H1 (cell line): ENCODE results near the gene PRICKLE3. TPM values are rescaled to one million over a fixed set of nuclear protein-coding genes. Genes with fewer than 3 reads are reported as not detected.

Experiments
- CTCF ChIA-PET: fragments of 300-600 bp; sonication (Branson Sonifier 250); formaldehyde crosslinking; loops from one replicate; lab custom pipeline; 2021; ENCODE audit not compliant: partially characterized antibody; lab: Charles Lee
- POLR2A ChIA-PET: fragments of 300-600 bp; sonication (Branson Sonifier 250); formaldehyde crosslinking; loops from one replicate; lab custom pipeline; 2021; ENCODE audit warnings: inconsistent platforms; ENCODE audit not compliant: partially characterized antibody; lab: Charles Lee
- DNase-seq, 2 experiments: peaks; one replicate each; pipeline versions ENCODE4 v3.0.0 to v3.0.0-alpha.2; 2010 to 2022; ENCODE audit warnings: low spot score in 2 of 2, low read depth in 1 of 2, mixed read lengths in 1 of 2
- FAIRE-seq: peaks from 2 replicates; lab custom pipeline; 2011; peaks lifted over from hg19 to GRCh38; lab: Jason Lieb, UNC
- H2AFZ ChIP-seq: 2 replicates; pipeline ENCODE4 v1.8.1; 2012; ENCODE audit warnings: low read length, inconsistent platforms
- H2AK5ac ChIP-seq: 2 replicates; pipeline ENCODE4 v1.6.1; 2013; ENCODE audit warnings: low read depth, low read length
- H2BK120ac ChIP-seq: replicated peaks from 2 replicates; pipeline ENCODE3; 2013; ENCODE audit warnings: low read depth, low read length, inconsistent platforms
- H2BK12ac ChIP-seq: 2 replicates; pipeline ENCODE4 v1.6.1; 2013; ENCODE audit warnings: low read depth, low read length
- H2BK15ac ChIP-seq: 2 replicates; pipeline ENCODE4 v1.6.1; 2013; ENCODE audit warnings: low read length
- H2BK20ac ChIP-seq: 2 replicates; pipeline ENCODE4 v1.6.1; 2013; ENCODE audit warnings: low read length
- H2BK5ac ChIP-seq: 2 replicates; pipeline ENCODE4 v1.6.1; 2013; ENCODE audit warnings: low read depth, low read length
- H3K14ac ChIP-seq: 2 replicates; pipeline ENCODE4 v1.6.1; 2013; ENCODE audit warnings: inconsistent platforms; ENCODE audit not compliant: insufficient read length
- H3K18ac ChIP-seq: 2 replicates; pipeline ENCODE4 v1.6.1; 2013; ENCODE audit warnings: low read length; ENCODE audit errors: extremely low read depth
- H3K23ac ChIP-seq: 2 replicates; pipeline ENCODE4 v1.6.1; 2013; ENCODE audit warnings: inconsistent platforms; ENCODE audit not compliant: insufficient read length
- H3K23me2 ChIP-seq: 2 replicates; pipeline ENCODE4 v1.6.1; 2013; ENCODE audit warnings: low read depth, low read length
- H3K27ac ChIP-seq: 2 replicates; pipeline ENCODE4 v1.6.1; 2011; ENCODE audit warnings: low read depth, low read length, inconsistent platforms
- H3K27me3 ChIP-seq, 4 experiments: replicated peaks in 1 of 4; 1 replicate in 1 of 4; 2 replicates in 3 of 4; pipeline versions ENCODE4 v1.6.1 to v1.8.1; 2011 to 2013; ENCODE audit warnings: low read length in 3 of 4, mild to moderate bottlenecking in 3 of 4, inconsistent platforms in 2 of 4, mixed read lengths in 2 of 4, moderate library complexity in 1 of 4; ENCODE audit not compliant: control insufficient read depth in 3 of 4, insufficient read depth in 3 of 4; ENCODE audit errors: extremely low read depth in 1 of 4
- H3K36me3 ChIP-seq, 4 experiments: 2 replicates each; pipeline versions ENCODE4 v1.6.1 to v1.8.1; 2011 to 2013; ENCODE audit warnings: mild to moderate bottlenecking in 4 of 4, low read length in 3 of 4, moderate library complexity in 2 of 4, control low read depth in 1 of 4, inconsistent platforms in 1 of 4; ENCODE audit not compliant: insufficient read depth in 4 of 4, control insufficient read depth in 2 of 4
- H3K4ac ChIP-seq: replicated peaks from 2 replicates; pipeline ENCODE3; 2013; ENCODE audit warnings: low read length, low read depth, mixed read lengths, inconsistent platforms; ENCODE audit not compliant: insufficient read length
- H3K4me1 ChIP-seq, 4 experiments: replicated peaks in 1 of 4; 1 replicate in 1 of 4; 2 replicates in 3 of 4; pipeline versions ENCODE4 v1.6.1 to v1.8.1; 2011 to 2013; ENCODE audit warnings: low read length in 3 of 4, inconsistent platforms in 2 of 4, mixed read lengths in 1 of 4; ENCODE audit not compliant: insufficient read depth in 4 of 4, control insufficient read depth in 3 of 4
- H3K4me2 ChIP-seq, 2 experiments: 2 replicates each; pipeline versions ENCODE4 v1.6.1 to v1.8.1; 2011 to 2013; ENCODE audit warnings: low read depth in 2 of 2, low read length in 2 of 2, control low read depth in 1 of 2, inconsistent platforms in 1 of 2, mild to moderate bottlenecking in 1 of 2; ENCODE audit not compliant: insufficient read depth in 1 of 2
- H3K4me3 ChIP-seq, 4 experiments: fragments of 200-600, 300-600 bp in 1 of 4; sonication (generic), shearing (Covaris generic), sonication (Bioruptor Twin) in 1 of 4; 2 replicates each; pipeline versions ENCODE4 v1.5.1 to v1.8.1; 2011 to 2016; ENCODE audit warnings: low read length in 4 of 4, low read depth in 3 of 4, control low read depth in 2 of 4, inconsistent platforms in 2 of 4, mild to moderate bottlenecking in 2 of 4, mixed read lengths in 1 of 4, moderate library complexity in 1 of 4; ENCODE audit not compliant: insufficient read depth in 2 of 4; ENCODE audit errors: extremely low read depth in 1 of 4
- H3K56ac ChIP-seq: replicated peaks from 2 replicates; pipeline ENCODE3; 2013; ENCODE audit warnings: low read depth, mild to moderate bottlenecking, mixed read lengths, low read length, inconsistent platforms; ENCODE audit not compliant: insufficient read length
- H3K79me1 ChIP-seq: 2 replicates; pipeline ENCODE4 v1.6.1; 2013; ENCODE audit warnings: low read depth, low read length, control low read depth
- H3K79me2 ChIP-seq, 2 experiments: 2 replicates each; pipeline versions ENCODE4 v1.6.1 to v1.8.1; 2012 to 2013; ENCODE audit warnings: low read length in 2 of 2, mild to moderate bottlenecking in 2 of 2, inconsistent platforms in 1 of 2; ENCODE audit not compliant: insufficient read depth in 2 of 2, control insufficient read depth in 1 of 2
- H3K9ac ChIP-seq, 4 experiments: replicated peaks in 1 of 4; 1 replicate in 1 of 4; 2 replicates in 3 of 4; pipeline versions ENCODE4 v1.6.1 to v1.8.1; 2011 to 2013; ENCODE audit warnings: low read depth in 3 of 4, low read length in 3 of 4, control low read depth in 2 of 4, mild to moderate bottlenecking in 2 of 4, moderate library complexity in 2 of 4, inconsistent platforms in 1 of 4; ENCODE audit errors: extremely low read depth in 1 of 4
- H3K9me3 ChIP-seq, 2 experiments: 2 replicates each; pipeline versions ENCODE4 v1.6.1 to v1.8.1; 2012 to 2013; ENCODE audit warnings: mild to moderate bottlenecking in 2 of 2, moderate library complexity in 2 of 2, control low read depth in 1 of 2, inconsistent platforms in 1 of 2, low read depth in 1 of 2, low read length in 1 of 2, mixed read lengths in 1 of 2; ENCODE audit not compliant: insufficient read depth in 2 of 2
- H4K20me1 ChIP-seq, 2 experiments: replicated peaks in 1 of 2; 2 replicates each; pipeline versions ENCODE3 to v1.8.1; 2011 to 2013; ENCODE audit warnings: inconsistent platforms in 2 of 2, low read length in 2 of 2, mild to moderate bottlenecking in 1 of 2; ENCODE audit not compliant: insufficient read depth in 2 of 2, control insufficient read depth in 1 of 2
- H4K5ac ChIP-seq: 2 replicates; pipeline ENCODE4 v1.6.1; 2013; ENCODE audit warnings: low read length, low read depth, mixed read lengths, inconsistent platforms; ENCODE audit not compliant: insufficient read length
- H4K8ac ChIP-seq: 2 replicates; pipeline ENCODE4 v1.8.0; 2013; ENCODE audit warnings: mild to moderate bottlenecking, moderate library complexity, low read length, inconsistent platforms; ENCODE audit not compliant: insufficient read depth; ENCODE audit errors: extremely low read depth
- H4K91ac ChIP-seq: replicated peaks from 2 replicates; pipeline ENCODE3; 2013; ENCODE audit warnings: low read length, mixed read lengths, inconsistent platforms; ENCODE audit not compliant: insufficient read length
- SIRT6 ChIP-seq: IDR thresholded peaks from one replicate; pipeline ENCODE4 v1.7.1; 2012; ENCODE audit warnings: low read length, inconsistent platforms
- TBP ChIP-seq: IDR thresholded peaks from 2 replicates; pipeline ENCODE4 v1.6.1; 2011; ENCODE audit warnings: low read depth, low read length, improper control_type of control experiment
- WGBS, 2 experiments: shearing (Covaris generic) in 1 of 2; methylation state at CpG; one replicate each; pipeline versions ENCODE4 v1.1.6 to v1.1.7; 2013 to 2015; ENCODE audit warnings: low lambda C conversion rate in 2 of 2, mixed read lengths in 2 of 2, inconsistent platforms in 1 of 2, low coverage in 1 of 2, missing lambda C conversion rate in 1 of 2; ENCODE audit not compliant: insufficient replicate concordance in 2 of 2, insufficient coverage in 1 of 2, insufficient read length in 1 of 2; ENCODE audit errors: extremely low coverage in 1 of 2, missing lambda C conversion rate in 1 of 2; 5-methylcytosine and 5-hydroxymethylcytosine counted together
- polyA plus RNA-seq, 7 experiments: library from polyadenylated mRNA; depleted of rRNA in 3 of 7; stranded (reverse) in 5 of 7; unstranded in 2 of 7; fragments of >200 nt in 5 of 7; fragments of 200-250 nt in 2 of 7; gene quantifications; 1 replicate in 5 of 7; 2 replicates in 1 of 7; 4 replicates in 1 of 7; pipeline versions ENCODE4 v1.2.1 to v1.2.3, GENCODE V29; 2011 to 2013; ENCODE audit warnings: missing spikeins in 2 of 7, mixed read lengths in 2 of 7
- total RNA-seq: library from RNA; stranded (reverse); fragmentation: NEBNext Ultra II Directional; extraction: Animal tissue kit (Norgen Biotek cat#: 25700); gene quantifications from 2 replicates; pipeline ENCODE4 v1.2.1, GENCODE V29; 2021
- TF ChIP-seq, protein P1 (sequence below), 3 experiments: IDR thresholded peaks; 1 replicate in 2 of 3; 2 replicates in 1 of 3; pipeline versions ENCODE4 v1.5.1 to v1.6.1; 2011; ENCODE audit warnings: low read length in 3 of 3, mild to moderate bottlenecking in 3 of 3, inconsistent platforms in 2 of 3, low read depth in 1 of 3, moderate library complexity in 1 of 3; ENCODE audit not compliant: insufficient read depth in 1 of 3; ENCODE audit errors: control extremely low read depth in 1 of 3

PRICKLE3 gene
- total and polyA plus RNA-seq, 2 of the 8 experiments (the other 6 are each of a cell fraction or from before 2014, with no cell fraction given) = 9.1 to 10.6 TPM

DNA sequence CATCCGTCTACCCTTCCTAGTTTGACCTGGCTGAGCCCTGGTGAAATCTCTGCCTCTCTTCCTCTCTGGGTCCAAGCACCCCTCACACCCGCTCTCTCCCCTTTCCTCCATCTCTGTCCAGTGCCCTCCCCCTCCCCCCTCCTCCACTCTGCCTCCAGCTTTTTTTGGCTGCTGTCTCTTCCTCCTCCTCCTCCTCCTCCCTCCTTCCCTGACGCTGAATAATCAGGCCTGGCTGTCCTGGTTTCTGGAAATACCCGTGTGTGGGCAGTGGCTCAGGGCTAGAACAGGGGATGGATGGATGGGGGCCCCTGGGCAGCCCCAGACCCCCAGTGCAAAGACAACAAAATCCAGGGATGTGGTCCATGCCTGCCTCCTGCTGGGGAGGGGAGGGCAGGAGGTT lies 18.5 kb upstream of the PRICKLE3 start:
- Histone ChIP-seq H3K4ac (no peak overlapping the region), H3K56ac (no peak overlapping the region), H3K14ac (no peak overlapping the region), H3K4me2 (no peak overlapping the region), H4K5ac (no peak overlapping the region), H3K9ac (no peak overlapping the region), H2BK12ac (no peak overlapping the region), H3K36me3 (no peaks in the 10 kb centered on the region), H2AFZ (no peak overlapping the region), H3K9me3 (no peaks in the 10 kb centered on the region), H4K91ac (no peak overlapping the region), H3K4me1 (peaks cover 0 to 12% (median 5%) of the 10 kb centered on the region in 4 experiments; a peak in 3 of 7 replicates), H3K18ac (no peak overlapping the region), H3K79me1 (no peaks in the 10 kb centered on the region), H3K23me2 (no peaks in the 10 kb centered on the region), H3K27ac (no peak overlapping the region), H2AK5ac (no peak overlapping the region), H3K27me3 (no peaks in the 10 kb centered on the region), H3K4me3 (no peak overlapping the region), H3K23ac (no peak overlapping the region), H4K8ac (no peak overlapping the region), H2BK15ac (no peak overlapping the region), H2BK120ac (no peak overlapping the region), H3K79me2 (no peaks in the 10 kb centered on the region), H2BK5ac (no peak overlapping the region), H4K20me1 (no peaks in the 10 kb centered on the region), H2BK20ac (no peak overlapping the region)
- POLR2A ChIA-PET = interaction anchor here (1.0 kb wide), 1 partner anchor 12 kb away, joined by 4 read pairs; no protein-coding TSS in a partner anchor
- no peak for FAIRE-seq
- DNase-seq = no peak
- 60% methylated on average over 1 of the region's 4 CpGs; no CpG with 5 or more reads in 1 of the 2 experiments for WGBS, 2 experiments
- CTCF ChIA-PET = interaction anchor here (0.6 to 1.2 kb wide), 3 partner anchors 38 to 264 kb away, joined by 3 read pairs; no protein-coding TSS in a partner anchor
- TF ChIP-seq SIRT6 (no peak), TBP (no peak)
- TF ChIP-seq, protein P1, sequence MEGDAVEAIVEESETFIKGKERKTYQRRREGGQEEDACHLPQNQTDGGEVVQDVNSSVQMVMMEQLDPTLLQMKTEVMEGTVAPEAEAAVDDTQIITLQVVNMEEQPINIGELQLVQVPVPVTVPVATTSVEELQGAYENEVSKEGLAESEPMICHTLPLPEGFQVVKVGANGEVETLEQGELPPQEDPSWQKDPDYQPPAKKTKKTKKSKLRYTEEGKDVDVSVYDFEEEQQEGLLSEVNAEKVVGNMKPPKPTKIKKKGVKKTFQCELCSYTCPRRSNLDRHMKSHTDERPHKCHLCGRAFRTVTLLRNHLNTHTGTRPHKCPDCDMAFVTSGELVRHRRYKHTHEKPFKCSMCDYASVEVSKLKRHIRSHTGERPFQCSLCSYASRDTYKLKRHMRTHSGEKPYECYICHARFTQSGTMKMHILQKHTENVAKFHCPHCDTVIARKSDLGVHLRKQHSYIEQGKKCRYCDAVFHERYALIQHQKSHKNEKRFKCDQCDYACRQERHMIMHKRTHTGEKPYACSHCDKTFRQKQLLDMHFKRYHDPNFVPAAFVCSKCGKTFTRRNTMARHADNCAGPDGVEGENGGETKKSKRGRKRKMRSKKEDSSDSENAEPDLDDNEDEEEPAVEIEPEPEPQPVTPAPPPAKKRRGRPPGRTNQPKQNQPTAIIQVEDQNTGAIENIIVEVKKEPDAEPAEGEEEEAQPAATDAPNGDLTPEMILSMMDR (IDR thresholded peaks at IDR 0.05; ENCODE audit: control extremely low read depth in 1 of 3, insufficient read depth in 1 of 3, low read depth in 1 of 3, low read length in 3 of 3) = no peak
